ENCODE results near the gene ZNF556. TPM values are rescaled to one million over a fixed set of nuclear protein-coding genes. Genes with fewer than 3 reads are reported as not detected.
"Not testable (repeated sequence)": the region's sequence is repeated elsewhere in the genome, so short reads cannot be mapped to it uniquely, and the experiment has no call there.

ZNF556 gene
- total and polyA plus RNA-seq, 11 donors = 0.16 to 0.20 TPM; not detected in 9

GRCh38 chr19:2869618-2870017 lies 2.5 kb downstream of the ZNF556 start:
- Histone ChIP-seq H3K27me3 (no peaks in the 10 kb centered on the region), H3K27ac (no peak overlapping the region), H3K9me3 (peaks cover 0 to 9% (median 0%) of the 10 kb centered on the region in 12 donors), H3K36me3 (no peaks in the 10 kb centered on the region), H3K4me3 (no peak overlapping the region), H3K4me1 (no peaks in the 10 kb centered on the region)
- TF ChIP-seq POLR2A (IDR thresholded peaks at IDR 0.05) (no peak), CTCF (IDR thresholded peaks at IDR 0.05) (no peak)
- ATAC-seq (no peak), DNase-seq (no peak)
- WGBS, 4 donors = 76 to 86% (median 79%) methylated on average over 10 of the region's 10 CpGs
- intact Hi-C loops (cut with DNase I) = loop anchor here in 9 of 10 donors (5.0 to 10.0 kb wide), 5 partner anchors 47 to 225 kb away; no protein-coding TSS in a partner anchor

GRCh38 chr19:2872175-2872574 lies 5.0 kb downstream of the ZNF556 start:
- not testable (repeated sequence) for ATAC-seq, H3K4me3 ChIP-seq, H3K36me3 ChIP-seq, DNase-seq, H3K27me3 ChIP-seq, H3K4me1 ChIP-seq, H3K27ac ChIP-seq
- peak in 8 of 12 donors; percentile 7 to 53 (median 32) for TF ChIP-seq CTCF (IDR thresholded peaks at IDR 0.05)
- intact Hi-C loops (cut with DNase I) = loop anchor here in 7 of 10 donors (5.0 to 10.0 kb wide), 4 partner anchors 50 to 227 kb away; no protein-coding TSS in a partner anchor
- WGBS, 4 donors = 14 to 29% (median 19%) methylated on average over 2 to 11 of the region's 11 CpGs
- peaks cover 0 to 23% (median 10%) of the 10 kb centered on the region in 12 donors for H3K9me3 ChIP-seq

GRCh38 chr19:2877398-2878331 lies 10.5 kb downstream of the ZNF556 start:
- Histone ChIP-seq H3K27ac (no peak overlapping the region), H3K9me3 (peaks cover 0 to 40% (median 24%) of the 10 kb centered on the region in 12 donors), H3K4me1 (no peaks in the 10 kb centered on the region), H3K36me3 (no peaks in the 10 kb centered on the region), H3K4me3 (no peak overlapping the region), H3K27me3 (no peaks in the 10 kb centered on the region)
- WGBS, 4 donors = 85 to 88% (median 87%) methylated on average over 32 of the region's 32 CpGs
- ATAC-seq (no peak), DNase-seq (no peak)
- intact Hi-C loops (cut with DNase I) = loop anchor here in 1 of 10 donors (10.0 kb wide), 1 partner anchor 233 kb away; no protein-coding TSS in a partner anchor
- TF ChIP-seq POLR2A (IDR thresholded peaks at IDR 0.05) = no peak
- TF ChIP-seq CTCF (IDR thresholded peaks at IDR 0.05) = no peak

Measured in heart left ventricle (tissue), 16 donors.